NT2/D1 (cell line): ENCODE data around the gene AURKA.

Source experiments
- DNase-seq: peaks from one replicate; pipeline ENCODE4 v3.0.0-alpha.2; 2011; ENCODE audit warnings: low read depth, low spot score
- H3K27me3 ChIP-seq: 2 replicates; pipeline ENCODE4 v1.6.0; 2011; ENCODE audit warnings: mild to moderate bottlenecking; ENCODE audit not compliant: insufficient read length, insufficient read depth
- H3K36me3 ChIP-seq: 2 replicates; pipeline ENCODE4 v1.6.1; 2011; ENCODE audit warnings: mild to moderate bottlenecking, low read length, mixed read lengths; ENCODE audit not compliant: insufficient read depth, insufficient read length
- H3K4me1 ChIP-seq: 2 replicates; pipeline ENCODE4 v1.5.1; 2011; ENCODE audit not compliant: insufficient read depth, insufficient read length
- H3K4me3 ChIP-seq: 2 replicates; pipeline ENCODE4 v1.5.1; 2011; ENCODE audit warnings: low read depth; ENCODE audit not compliant: insufficient read length
- H3K9ac ChIP-seq: 2 replicates; pipeline ENCODE4 v1.6.0; 2011; ENCODE audit warnings: low read depth; ENCODE audit not compliant: insufficient read length
- H3K9me3 ChIP-seq: 2 replicates; pipeline ENCODE4 v1.5.1; 2011; ENCODE audit warnings: mild to moderate bottlenecking, low read length; ENCODE audit not compliant: insufficient read depth
- SUZ12 ChIP-seq: IDR thresholded peaks from 2 replicates; pipeline ENCODE4 v1.6.1; 2011; ENCODE audit not compliant: insufficient read length, insufficient read depth; ENCODE audit errors: extremely low read depth
- YY1 ChIP-seq: IDR thresholded peaks from 2 replicates; pipeline ENCODE4 v1.6.1; 2011; ENCODE audit not compliant: insufficient read length, insufficient read depth
- ZNF274 ChIP-seq: IDR thresholded peaks from 2 replicates; pipeline ENCODE4 v1.6.1; 2011; ENCODE audit warnings: mild to moderate bottlenecking, low read depth, low read length

The AURKA gene

DNA sequence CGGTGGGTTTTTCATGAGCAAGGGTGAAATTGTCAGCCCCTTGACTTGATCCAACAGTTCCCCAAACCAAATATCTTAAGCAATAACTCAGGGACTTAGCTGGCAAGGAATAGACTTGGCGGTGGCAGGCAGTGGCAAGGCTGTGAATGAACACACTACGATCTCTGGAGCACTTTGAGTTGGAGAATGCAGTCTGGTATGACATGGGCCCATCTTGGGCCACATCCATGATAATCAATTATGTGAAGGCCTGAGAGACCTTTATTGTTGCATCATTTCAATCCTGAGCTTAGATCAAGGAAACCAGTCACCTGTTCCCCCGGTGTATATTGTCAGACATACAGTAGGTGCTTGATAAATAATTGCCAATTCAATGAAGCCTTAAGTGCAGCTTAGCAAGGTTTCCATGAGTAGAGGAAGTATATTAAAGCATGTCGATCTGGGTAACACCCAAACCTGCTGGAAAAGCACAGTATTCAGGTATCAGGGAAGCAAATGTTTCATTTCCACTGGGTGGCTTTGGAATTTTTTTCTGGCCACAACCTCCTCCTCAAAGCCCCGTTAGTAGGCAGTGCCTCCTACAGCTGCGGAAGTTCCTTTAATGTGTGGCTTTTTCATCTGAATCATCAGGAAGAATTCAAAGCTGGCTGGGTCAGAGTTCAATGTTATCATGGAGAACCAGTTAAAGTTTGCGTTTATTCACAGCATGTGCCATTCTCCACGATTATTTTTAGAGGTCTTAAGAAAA is 30.2 kb upstream of the AURKA start:
- H3K27me3 ChIP-seq, result no peaks in the 10 kb centered on the region
- peaks cover 12% of the 10 kb centered on the region for H3K36me3 ChIP-seq
- no peak overlapping the region for H3K9ac ChIP-seq
- H3K4me1 ChIP-seq, result no peaks in the 10 kb centered on the region
- no peak for DNase-seq
- no peak for TF ChIP-seq ZNF274
- no peak for TF ChIP-seq SUZ12
- no peaks in the 10 kb centered on the region for H3K9me3 ChIP-seq
- no peak overlapping the region for H3K4me3 ChIP-seq

- Histone ChIP-seq H3K4me3 (no peak overlapping the region), H3K27me3 (no peaks in the 10 kb centered on the region), H3K9me3 (no peaks in the 10 kb centered on the region), H3K9ac (no peak overlapping the region), H3K4me1 (no peaks in the 10 kb centered on the region), H3K36me3 (peaks cover 16% of the 10 kb centered on the region)
- DNase-seq, result no peak
- no peak for TF ChIP-seq SUZ12
- no peak for TF ChIP-seq ZNF274
- no peak for TF ChIP-seq YY1
Measured at GRCh38 chr20:56420940-56421688, 29.1 kb upstream of the AURKA start.

- no peak overlapping the region for H3K9ac ChIP-seq
- no peaks in the 10 kb centered on the region for H3K9me3 ChIP-seq
- no peak for DNase-seq
- no peaks in the 10 kb centered on the region for H3K27me3 ChIP-seq
- TF ChIP-seq SUZ12, result no peak
- TF ChIP-seq ZNF274, result no peak
- no peak for TF ChIP-seq YY1
- H3K4me1 ChIP-seq, result no peaks in the 10 kb centered on the region
- H3K4me3 ChIP-seq, result no peak overlapping the region
- peaks cover 19% of the 10 kb centered on the region for H3K36me3 ChIP-seq
Measured at GRCh38 chr20:56420028-56420427, 28.0 kb upstream of the AURKA start.

DNA sequence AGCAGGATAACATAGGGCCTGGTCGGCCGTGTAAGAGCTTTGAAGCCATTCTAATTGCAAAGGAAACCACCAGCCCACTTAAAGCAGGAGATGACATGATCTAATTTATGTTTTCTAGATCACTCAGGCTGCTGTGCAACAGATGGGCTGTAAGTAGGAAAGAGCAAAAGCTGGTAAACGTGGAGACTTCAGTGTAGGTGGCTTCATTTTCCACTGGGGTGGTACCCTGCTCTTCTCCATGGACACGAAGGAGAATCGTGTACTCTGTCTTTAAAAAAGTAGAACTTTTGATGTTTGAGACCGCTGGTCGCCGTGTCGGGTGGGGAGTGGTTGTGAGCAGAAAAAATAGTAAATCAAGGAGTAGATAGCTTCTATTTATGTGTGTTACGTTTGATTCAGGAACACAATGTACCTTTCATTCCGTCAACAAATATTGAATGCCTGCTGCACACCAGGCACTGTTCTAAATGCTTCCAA is 26.4 kb upstream of the AURKA start:
- Histone ChIP-seq H3K27me3 (no peaks in the 10 kb centered on the region), H3K9me3 (no peaks in the 10 kb centered on the region), H3K9ac (no peak overlapping the region), H3K4me1 (no peaks in the 10 kb centered on the region), H3K4me3 (no peak overlapping the region), H3K36me3 (peaks cover 25% of the 10 kb centered on the region)
- no peak for DNase-seq
- TF ChIP-seq ZNF274 (no peak), SUZ12 (no peak), YY1 (no peak)

- H3K27me3 ChIP-seq, result no peaks in the 10 kb centered on the region
- TF ChIP-seq ZNF274, result no peak
- TF ChIP-seq YY1, result no peak
- TF ChIP-seq SUZ12, result no peak
- no peaks in the 10 kb centered on the region for H3K9me3 ChIP-seq
- no peak overlapping the region for H3K4me3 ChIP-seq
- H3K36me3 ChIP-seq, result peaks cover 28% of the 10 kb centered on the region
- no peak overlapping the region for H3K9ac ChIP-seq
- no peak for DNase-seq
- H3K4me1 ChIP-seq, result no peaks in the 10 kb centered on the region
Measured at GRCh38 chr20:56417911-56418310, 25.9 kb upstream of the AURKA start.

GRCh38 chr20:56417402-56417801 is 25.4 kb upstream of the AURKA start:
- no peak for TF ChIP-seq ZNF274
- no peak for TF ChIP-seq SUZ12
- no peak for TF ChIP-seq YY1
- H3K36me3 ChIP-seq, result peaks cover 33% of the 10 kb centered on the region
- no peaks in the 10 kb centered on the region for H3K27me3 ChIP-seq
- H3K9ac ChIP-seq, result no peak overlapping the region
- no peaks in the 10 kb centered on the region for H3K9me3 ChIP-seq
- no peak overlapping the region for H3K4me3 ChIP-seq
- DNase-seq, result no peak
- H3K4me1 ChIP-seq, result no peaks in the 10 kb centered on the region

DNA sequence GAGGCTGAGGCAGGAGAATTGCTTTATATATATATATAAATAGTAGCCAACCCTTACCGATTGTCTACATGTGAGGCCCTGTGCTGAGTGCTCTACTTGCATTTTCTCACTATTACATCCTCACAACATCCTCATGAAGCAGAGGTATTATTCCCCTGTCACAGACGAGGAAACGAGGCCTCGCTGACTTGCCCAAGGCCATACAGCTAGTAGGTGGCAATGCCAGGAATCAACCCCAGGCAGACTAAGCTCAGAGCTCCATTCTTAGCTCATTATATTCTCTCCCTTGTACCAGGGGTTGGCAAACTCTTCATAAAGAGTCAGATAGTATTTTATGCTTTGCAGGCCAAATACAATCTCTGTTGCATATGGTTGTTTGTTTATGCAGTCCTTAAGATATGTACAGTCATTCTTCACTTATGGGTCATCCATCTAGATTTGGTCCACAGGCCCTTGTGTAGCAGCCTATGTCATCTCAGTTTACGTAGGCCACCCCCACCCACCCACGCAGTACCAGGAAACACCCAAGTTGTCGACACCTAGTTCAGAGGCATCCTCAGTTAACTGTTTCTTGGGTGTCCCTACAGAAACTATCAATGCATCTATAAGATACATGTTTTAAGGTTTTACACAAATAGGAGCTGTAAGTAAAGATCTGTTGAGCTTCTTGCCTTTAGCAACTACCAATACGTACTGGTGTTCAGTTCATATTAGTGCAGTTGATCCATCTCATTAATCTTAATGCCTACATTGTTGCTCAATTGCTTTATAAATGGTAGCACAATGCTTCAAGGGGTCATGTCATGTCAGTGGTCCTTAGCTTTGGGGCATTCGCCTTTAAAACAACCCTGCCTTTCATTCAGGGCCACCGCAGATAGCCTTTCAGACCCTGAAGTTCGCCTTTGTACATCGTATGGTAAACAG is 23.1 kb upstream of the AURKA start:
- no peaks in the 10 kb centered on the region for H3K4me1 ChIP-seq
- H3K4me3 ChIP-seq, result no peak overlapping the region
- no peaks in the 10 kb centered on the region for H3K27me3 ChIP-seq
- TF ChIP-seq SUZ12, result no peak
- no peak for TF ChIP-seq ZNF274
- no peak for TF ChIP-seq YY1
- DNase-seq, result no peak
- no peak overlapping the region for H3K9ac ChIP-seq
- H3K36me3 ChIP-seq, result peaks cover 42% of the 10 kb centered on the region
- H3K9me3 ChIP-seq, result no peaks in the 10 kb centered on the region
